GM12892 (cell line): Measurements from ENCODE around the gene IL13RA1. TPM values are rescaled to one million over a fixed set of nuclear protein-coding genes. Genes with fewer than 3 reads are reported as not detected.
"Not testable (repeated sequence)": the region's sequence is repeated elsewhere in the genome, so short reads cannot be mapped to it uniquely, and the experiment has no call there.

Experiments
- DNase-seq: peaks from one replicate; pipeline ENCODE4 v3.0.0; 2011; ENCODE audit not compliant: insufficient read length
- FAIRE-seq: peaks from 2 replicates; lab custom pipeline; 2011; peaks lifted over from hg19 to GRCh38; lab: Jason Lieb, UNC
- POLR2A ChIP-seq: IDR thresholded peaks from 2 replicates; pipeline ENCODE4 v1.6.1; 2011; ENCODE audit warnings: low read depth, low read length, control low read depth
- POLR2AphosphoS5 ChIP-seq: IDR thresholded peaks from 2 replicates; pipeline ENCODE4 v1.6.1; 2011; ENCODE audit warnings: low read depth, low read length, control low read depth
- TAF1 ChIP-seq: IDR thresholded peaks from 2 replicates; pipeline ENCODE4 v1.6.1; 2011; ENCODE audit warnings: low read depth, mild to moderate bottlenecking, control low read depth, low read length, borderline replicate concordance
- polyA plus RNA-seq: library from polyadenylated mRNA; unstranded; fragments of >200 nt; gene quantifications from one replicate; pipeline ENCODE4 v1.2.1, GENCODE V29; 2012; ENCODE audit warnings: missing spikeins, inconsistent platforms; ENCODE audit not compliant: missing spikeins

Gene IL13RA1
- polyA plus RNA-seq: 1.2 TPM

- no peak for FAIRE-seq
- TF ChIP-seq TAF1: no peak
- no peak for TF ChIP-seq POLR2A
- TF ChIP-seq POLR2AphosphoS5: no peak
- DNase-seq: peak; percentile 23
Measured at GRCh38 chrX:118726887-118727685, at the start of gene IL13RA1. TSS of gene IL13RA1 (plus strand) at chrX:118727606. CDS start at chrX:118727639, 33 bp downstream.

- TF ChIP-seq TAF1 (no peak), POLR2AphosphoS5 (no peak), POLR2A (no peak)
- DNase-seq: no peak
- no peak for FAIRE-seq
Measured at GRCh38 chrX:118679290-118679689, 48.1 kb upstream of the IL13RA1 start.

GRCh38 chrX:118682258-118683014, 45.0 kb upstream of the IL13RA1 start:
- TF ChIP-seq TAF1: no peak
- no peak for TF ChIP-seq POLR2A
- no peak for TF ChIP-seq POLR2AphosphoS5
- DNase-seq: no peak
- peak; percentile 62 for FAIRE-seq

- no peak for FAIRE-seq
- TF ChIP-seq TAF1 (no peak), POLR2A (no peak), POLR2AphosphoS5 (no peak)
- no peak for DNase-seq
Measured at GRCh38 chrX:118685393-118685792, 42.0 kb upstream of the IL13RA1 start.

GRCh38 chrX:118688935-118689334, 38.5 kb upstream of the IL13RA1 start:
- TF ChIP-seq POLR2A (no peak), POLR2AphosphoS5 (no peak), TAF1 (no peak)
- no peak for DNase-seq
- FAIRE-seq: no peak

GRCh38 chrX:118693843-118694242, 33.6 kb upstream of the IL13RA1 start:
- no peak for FAIRE-seq
- TF ChIP-seq TAF1: no peak
- no peak for TF ChIP-seq POLR2A
- TF ChIP-seq POLR2AphosphoS5: no peak
- DNase-seq: no peak

GRCh38 chrX:118694638-118695037, 32.8 kb upstream of the IL13RA1 start:
- TF ChIP-seq POLR2A (no peak), TAF1 (no peak), POLR2AphosphoS5 (no peak)
- no peak for DNase-seq
- no peak for FAIRE-seq

GRCh38 chrX:118698516-118699170, 28.8 kb upstream of the IL13RA1 start:
- TF ChIP-seq POLR2AphosphoS5 (no peak), POLR2A (no peak), TAF1 (no peak)
- FAIRE-seq: no peak
- no peak for DNase-seq

GRCh38 chrX:118702741-118703140, 24.7 kb upstream of the IL13RA1 start:
- FAIRE-seq (peak; percentile 65), DNase-seq (no peak)
- TF ChIP-seq POLR2AphosphoS5 (no peak), POLR2A (no peak), TAF1 (no peak)

- DNase-seq (no peak), FAIRE-seq (no peak)
- TF ChIP-seq POLR2A: no peak
- TF ChIP-seq TAF1: no peak
- no peak for TF ChIP-seq POLR2AphosphoS5
Measured at GRCh38 chrX:118706681-118707080, 20.7 kb upstream of the IL13RA1 start.

- TF ChIP-seq POLR2AphosphoS5: no peak
- no peak for TF ChIP-seq TAF1
- no peak for TF ChIP-seq POLR2A
- DNase-seq: no peak
- no peak for FAIRE-seq
Measured at GRCh38 chrX:118714521-118714920, 12.9 kb upstream of the IL13RA1 start.

- not testable (repeated sequence) for FAIRE-seq, DNase-seq
Measured at GRCh38 chrX:118715917-118716316, 11.5 kb upstream of the IL13RA1 start.

- FAIRE-seq, DNase-seq: not testable (repeated sequence)
Measured at GRCh38 chrX:118716833-118717232, 10.6 kb upstream of the IL13RA1 start.
